ENCODE results near the gene FAT1.
A peak's percentile ranks its signal among the peaks of the same experiment; 100 is the strongest.

FAT1 gene

DNA sequence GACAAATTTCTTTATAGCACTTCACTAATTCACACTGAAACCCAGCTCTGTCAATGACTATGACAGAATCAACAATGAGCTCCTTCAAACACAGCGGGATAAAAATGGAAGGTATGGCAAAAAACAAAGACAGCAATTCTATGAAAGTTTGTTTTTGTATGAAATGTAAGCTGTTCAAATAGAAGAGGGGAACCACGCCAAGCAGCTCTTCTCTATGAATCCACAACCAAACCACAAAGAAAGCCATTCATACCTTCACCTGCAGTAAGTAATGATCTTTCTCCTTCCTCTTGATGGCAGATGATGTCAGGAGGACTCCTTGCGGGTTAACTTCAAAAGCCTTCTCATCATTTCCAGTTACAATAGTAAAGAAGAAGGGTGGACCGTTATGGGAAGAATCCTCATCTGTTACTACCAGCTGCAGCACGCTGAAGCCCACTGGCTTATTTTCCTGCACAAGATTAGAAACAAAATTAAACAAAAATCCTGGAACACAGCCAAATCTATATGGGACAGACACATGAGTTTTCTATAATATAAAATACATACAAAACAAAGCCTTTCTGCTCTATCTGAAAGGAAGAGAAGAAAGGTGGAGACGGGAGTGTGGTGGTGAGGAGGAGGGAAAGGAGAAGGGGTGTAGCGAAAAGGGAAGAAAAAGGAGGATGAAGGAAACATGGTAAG lies 119.4 kb downstream of the FAT1 start:
- DNase-seq = no peak

DNA sequence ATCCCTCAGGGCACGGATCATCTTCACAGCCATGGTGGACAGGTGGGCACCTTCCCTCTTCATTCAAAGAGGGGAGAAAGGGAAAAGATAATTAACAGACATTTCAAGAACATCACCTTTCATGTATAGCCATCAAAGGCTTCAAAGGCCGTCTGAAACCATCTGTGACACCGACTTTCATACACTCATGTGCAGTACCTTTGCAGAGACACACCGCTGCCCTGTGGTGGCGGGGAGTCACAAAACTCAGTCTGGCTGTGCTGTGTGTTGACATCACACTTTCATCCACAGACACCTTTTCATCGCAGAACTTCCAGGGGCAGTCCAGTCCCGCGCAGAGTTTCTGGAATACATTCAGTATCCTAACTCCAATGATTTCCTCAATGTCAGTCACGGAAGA lies 120.7 kb downstream of the FAT1 start:
- no peak for DNase-seq

DNA sequence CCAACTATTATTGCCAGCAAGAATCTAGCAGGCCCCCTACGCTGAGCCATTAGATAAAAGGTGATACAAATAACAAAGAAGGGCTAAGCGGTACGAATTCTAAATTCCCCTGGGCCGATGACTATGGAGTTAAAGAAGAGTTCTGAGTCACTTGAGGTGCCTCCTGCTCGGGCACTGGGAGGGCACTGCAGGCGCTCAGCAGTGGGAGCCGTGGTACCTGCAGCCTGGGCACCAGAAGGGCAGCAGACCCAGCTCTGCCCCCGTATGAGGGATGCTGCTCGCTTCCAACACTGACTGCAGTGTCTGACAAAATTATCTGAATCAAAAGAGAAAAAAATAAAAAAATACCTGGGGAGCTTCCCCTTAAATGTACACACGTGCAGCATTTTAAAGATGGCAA lies 124.2 kb downstream of the FAT1 start:
- no peak for DNase-seq

DNA sequence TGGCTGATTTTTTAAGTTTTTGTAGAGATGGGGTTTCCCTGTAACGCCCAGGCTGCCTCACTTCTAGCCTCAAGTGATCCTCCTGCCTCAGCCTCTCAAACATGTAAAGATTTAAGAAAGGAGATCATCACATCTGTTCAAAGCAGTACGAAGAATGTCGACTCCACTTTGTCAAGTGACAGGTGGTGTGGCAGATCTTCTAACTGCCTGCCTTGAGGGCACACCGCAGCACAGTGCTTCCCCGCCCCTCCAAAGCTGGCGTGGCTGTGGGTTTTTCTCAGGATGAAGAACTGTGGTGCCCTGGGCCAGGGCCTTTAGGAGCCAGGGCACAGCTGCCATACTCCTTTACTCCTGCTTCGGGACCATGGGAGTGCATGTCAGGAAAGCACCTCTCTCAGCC lies 125.0 kb downstream of the FAT1 start:
- DNase-seq = no peak

DNA sequence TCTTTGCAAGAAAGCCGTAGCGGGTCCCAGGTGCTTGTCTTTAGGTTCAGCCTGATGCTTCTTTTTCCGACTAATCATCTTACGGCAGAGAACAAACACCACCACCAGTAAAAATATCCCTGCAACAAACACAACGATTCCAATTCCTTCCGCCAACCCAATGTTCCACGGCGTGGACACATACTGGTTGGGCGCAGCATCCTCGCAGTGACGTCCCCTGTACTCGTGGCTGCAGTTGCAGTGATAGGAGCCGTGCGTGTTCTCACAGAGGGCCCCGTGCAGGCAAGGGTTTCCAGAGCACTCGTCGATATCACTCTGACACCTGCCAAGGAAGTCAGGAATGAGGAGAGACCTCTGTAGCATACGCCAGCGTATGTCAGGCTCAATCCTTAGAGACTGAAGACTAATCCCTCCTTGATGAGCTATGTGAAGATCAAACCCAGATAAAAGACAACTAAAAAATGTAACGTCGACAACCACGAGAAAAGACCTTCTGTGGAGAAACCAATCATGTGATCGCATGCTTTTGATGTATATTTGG lies 126.7 kb downstream of the FAT1 start:
- no peak for DNase-seq

DNA sequence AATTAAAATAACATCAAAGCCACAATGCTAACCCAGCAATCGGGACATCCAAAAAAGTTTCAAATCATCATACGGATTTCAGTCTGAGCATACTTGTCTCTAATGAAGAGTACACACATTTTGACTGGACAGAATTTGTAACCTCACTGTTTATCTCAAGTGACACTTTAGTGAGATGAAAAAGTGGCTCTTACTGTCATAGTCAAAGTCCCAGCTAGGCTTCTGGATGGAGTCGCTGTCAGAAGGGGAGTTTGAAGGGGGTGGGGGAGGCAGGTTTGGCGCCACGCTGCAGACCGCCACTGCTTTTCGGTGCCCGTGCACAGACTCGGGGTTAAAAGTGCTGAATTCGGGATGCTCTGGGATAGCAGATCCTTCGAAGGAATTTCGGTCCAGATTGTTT lies 127.3 kb downstream of the FAT1 start:
- no peak for DNase-seq

DNA sequence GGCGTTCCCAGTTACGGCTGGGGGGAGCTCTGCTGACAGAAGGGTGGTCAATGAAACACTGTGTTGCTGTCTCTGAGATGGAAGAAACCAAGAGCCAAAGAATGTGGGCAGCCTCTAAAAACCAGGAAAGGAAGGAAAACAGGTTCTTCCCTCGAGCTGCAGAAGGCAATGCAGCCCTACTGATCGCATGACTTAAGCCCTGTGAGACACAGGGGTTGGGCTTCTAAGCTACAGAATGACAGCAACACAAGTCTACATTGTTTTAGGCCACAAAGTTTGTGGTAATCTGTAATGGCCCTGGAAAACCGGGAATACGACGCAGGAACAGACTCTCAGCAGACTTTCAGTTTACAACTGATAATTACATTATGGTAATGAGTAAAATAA lies 130.1 kb downstream of the FAT1 start:
- DNase-seq = no peak

DNA sequence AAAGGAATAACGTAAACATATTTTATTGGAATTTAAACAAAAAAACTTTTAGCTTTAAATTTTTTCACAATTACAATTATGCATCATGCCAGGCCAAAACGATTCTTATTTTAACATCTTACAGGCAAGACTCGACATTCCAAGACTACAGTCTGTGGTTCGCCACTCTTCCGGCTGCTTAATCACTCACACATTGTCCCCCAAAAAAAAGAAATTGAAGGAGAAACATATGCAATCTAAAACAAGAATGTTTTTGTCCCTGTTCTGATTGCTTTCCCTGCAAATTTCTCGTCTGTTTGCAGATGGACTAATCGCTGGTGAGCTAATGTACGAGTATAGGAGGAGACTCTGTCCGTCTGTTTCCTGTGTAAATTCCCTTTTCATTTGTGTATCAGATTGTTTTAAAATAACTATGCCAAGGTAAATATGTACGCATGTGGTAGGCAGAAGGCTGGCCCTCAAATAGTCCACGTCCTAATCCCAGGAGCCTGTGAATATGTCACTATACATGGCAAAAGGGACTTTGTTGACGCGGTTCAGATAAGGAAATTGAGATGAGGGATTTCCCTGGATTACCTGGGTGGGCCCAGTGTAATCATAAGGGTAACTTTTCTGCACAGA lies 130.6 kb downstream of the FAT1 start:
- DNase-seq = no peak

DNA sequence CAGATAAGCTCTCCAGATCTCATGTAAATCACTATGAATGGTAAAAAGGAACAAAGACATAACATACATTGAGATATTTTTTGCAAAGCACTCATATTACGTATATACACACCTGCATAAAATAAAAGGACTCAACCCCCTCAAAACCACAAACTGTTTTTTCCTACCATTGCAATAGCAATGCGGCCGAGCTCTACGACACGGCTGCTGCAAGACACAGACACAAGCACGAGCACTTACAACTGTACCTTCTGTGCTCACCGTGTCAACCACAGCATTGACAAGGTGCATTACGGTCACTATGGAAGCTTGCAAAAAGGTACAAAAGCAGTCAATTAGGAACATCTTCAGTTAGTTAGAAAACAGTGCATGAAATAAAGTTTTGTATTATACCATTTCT lies 131.2 kb downstream of the FAT1 start:
- no peak for DNase-seq

DNA sequence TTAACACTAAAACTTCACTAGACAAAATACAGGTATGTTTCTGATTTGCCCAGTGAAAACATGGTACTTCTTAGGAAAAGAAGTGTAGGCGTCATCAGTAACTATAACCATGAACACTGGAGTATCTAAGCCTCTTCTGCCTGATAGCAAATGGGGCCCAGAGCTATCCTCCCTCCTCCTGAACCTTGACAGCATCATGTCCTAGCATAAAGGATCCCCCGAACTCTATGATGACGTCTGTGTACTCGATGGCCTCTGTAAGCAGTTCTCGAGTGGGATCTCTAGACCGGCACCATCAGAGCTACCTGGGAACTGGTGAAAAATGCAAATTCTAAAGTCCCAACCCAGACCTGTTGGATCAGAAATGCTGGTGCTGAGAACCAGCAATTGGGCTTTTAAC lies 132.0 kb downstream of the FAT1 start:
- no peak for DNase-seq

DNA sequence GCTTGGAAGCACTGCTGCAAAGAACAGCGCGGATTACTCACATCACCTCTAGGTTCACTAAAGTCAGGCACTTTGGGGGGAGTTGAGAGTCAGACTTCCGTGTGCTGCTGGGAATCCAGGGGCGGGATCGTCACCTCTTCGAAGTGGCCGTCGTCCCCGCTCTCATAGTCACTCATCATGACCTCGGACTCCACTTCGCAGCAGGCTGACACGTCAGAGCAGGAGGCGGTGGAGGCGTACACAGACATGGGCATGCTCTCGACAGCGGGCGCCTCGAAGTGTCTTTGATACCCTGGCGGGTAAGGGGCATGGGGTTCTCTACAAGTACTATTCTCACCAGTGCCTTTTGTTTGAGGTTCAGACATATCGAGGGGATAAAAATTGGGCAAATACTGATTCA lies 135.2 kb downstream of the FAT1 start:
- no peak for DNase-seq

DNA sequence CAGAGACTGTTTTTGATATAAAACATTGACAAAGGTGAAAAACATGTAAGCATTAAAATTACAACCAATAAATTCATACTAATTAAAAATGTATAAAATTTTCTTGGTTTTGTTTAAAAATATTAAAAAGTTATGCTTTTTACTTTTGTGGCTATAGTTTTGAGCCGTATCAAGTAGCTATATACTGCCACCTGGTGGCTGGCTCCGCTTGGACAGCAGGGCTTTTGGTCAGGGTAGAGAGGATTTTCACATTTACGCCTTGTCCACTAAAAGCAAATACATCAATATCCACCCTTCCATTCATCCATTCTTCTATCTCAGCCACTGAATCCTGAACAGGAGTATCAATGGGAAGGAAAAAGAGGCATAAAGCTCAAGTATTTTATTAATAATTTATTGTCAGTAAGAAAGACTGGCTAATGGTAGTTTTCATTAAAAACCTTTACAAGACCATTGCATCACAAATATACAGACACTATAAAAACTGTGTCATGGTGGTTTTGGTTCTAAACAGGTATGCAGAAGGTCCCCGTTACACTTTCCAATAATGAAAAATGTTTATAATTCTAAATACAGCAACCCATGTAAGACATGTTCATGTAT lies 136.1 kb downstream of the FAT1 start:
- peak; percentile 13 to 58 for DNase-seq

DNA sequence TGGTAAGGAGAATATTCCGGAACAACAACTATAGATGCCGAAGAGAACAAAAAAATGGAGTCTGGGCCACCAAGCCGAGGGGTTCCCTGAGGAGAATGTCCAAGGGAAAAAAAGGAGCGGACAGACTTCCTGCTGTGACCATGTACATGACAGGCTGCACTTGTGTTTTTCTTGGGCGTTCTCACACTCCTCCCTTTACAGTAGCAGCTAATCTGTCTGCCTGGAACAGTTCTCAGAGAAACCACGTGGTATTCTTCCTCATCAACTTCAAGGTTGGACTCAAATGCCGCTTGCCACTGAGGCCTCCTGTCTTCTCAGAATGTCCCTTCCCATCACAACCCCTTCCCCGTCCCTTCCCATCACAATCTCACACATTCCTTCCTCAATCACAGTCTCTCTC lies 137.5 kb downstream of the FAT1 start:
- DNase-seq = no peak

DNA sequence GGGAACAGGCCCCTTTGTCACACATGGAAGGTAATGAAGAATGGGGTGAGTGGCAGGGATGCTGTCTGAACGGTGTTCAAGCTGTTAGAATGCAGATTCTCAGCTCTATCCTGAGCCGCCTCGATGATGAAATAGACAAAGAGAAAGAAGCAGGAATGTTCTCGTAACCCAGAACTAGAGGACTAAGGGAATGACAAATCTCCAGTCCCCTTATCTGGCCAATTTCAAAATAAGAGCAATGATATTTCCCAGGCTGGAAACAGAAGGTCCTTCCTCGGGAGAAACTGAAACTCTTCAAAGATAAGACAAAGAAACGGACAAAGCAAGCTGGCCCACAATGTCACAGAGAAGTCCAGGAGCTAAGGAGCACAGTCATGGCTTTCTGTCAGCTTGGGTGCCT lies 138.7 kb downstream of the FAT1 start:
- no peak for DNase-seq

DNA sequence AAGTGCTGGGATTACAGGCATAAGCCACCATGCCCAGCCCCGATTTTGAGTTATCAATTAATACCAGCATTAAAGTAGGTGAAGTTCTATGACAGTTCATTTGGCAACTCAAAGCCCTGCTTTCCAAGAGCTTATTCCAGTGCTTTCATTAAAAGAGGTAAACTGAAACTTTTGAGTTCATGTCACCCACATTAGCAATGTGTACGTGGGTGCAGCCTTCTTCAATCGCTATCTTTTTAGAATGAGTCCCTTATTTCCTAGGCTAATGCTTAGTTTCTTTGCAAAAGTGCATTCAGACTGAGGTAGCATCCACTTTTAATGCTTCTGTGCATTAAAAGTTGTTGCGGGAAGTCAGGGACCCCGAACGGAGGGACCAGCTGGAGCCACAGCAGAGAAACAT lies 142.2 kb downstream of the FAT1 start:
- no peak for DNase-seq

DNA sequence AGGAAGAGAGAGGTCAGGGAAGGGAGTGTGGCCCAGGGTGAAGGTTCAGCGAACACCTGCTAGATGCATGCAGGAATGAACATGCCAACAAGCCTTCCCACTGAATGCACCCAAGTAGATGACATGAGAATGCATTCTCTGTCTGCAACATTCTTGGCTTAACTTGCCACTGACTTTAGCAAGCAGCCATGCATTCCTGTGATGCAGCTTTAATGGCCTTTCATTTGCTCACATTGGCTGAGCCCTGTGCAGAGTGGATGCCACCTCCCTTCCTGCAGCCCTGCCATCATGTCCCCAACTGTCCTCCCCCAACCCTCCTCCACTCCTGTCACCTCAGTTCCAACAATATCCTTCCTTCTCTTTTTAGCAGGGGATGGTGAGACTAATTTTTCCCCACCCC lies 143.0 kb downstream of the FAT1 start:
- no peak for DNase-seq

DNA sequence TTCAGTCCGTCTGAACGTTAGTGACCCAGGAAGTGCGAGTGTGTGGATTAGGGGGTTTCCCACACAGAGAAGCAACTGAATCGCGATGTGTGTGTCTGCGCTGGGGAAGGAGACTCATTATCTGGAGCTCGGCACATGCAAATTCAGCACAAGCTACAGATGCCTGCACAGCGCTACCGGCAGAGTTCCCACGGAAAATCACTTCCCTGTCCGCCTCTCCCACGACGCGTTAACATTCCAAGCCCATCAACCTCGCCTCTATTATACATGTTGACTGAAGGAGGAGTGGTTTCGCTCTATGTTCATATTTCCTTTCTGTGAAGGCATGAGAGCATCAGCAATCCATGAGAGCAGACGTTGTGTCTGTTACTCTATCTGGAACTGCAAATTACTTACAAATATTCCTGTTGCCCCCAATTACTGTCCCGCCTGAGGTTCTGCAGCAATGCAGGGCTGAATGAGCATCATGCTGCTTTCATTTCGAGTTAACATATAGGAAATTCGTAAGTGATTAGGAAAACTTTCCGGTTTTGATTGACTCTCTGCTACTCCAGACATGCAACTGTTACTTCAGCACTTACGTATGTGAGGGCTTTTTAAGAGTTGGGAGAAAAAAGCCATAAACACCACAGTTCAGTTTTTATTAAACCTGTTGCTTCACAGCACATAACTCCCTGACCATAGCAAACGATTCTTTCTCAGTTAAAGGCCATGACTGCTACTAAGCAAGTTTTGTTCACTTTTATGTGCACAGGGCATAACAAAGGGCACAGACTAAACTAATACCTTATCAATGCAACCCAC lies 153.3 kb downstream of the FAT1 start:
- no peak for DNase-seq

DNA sequence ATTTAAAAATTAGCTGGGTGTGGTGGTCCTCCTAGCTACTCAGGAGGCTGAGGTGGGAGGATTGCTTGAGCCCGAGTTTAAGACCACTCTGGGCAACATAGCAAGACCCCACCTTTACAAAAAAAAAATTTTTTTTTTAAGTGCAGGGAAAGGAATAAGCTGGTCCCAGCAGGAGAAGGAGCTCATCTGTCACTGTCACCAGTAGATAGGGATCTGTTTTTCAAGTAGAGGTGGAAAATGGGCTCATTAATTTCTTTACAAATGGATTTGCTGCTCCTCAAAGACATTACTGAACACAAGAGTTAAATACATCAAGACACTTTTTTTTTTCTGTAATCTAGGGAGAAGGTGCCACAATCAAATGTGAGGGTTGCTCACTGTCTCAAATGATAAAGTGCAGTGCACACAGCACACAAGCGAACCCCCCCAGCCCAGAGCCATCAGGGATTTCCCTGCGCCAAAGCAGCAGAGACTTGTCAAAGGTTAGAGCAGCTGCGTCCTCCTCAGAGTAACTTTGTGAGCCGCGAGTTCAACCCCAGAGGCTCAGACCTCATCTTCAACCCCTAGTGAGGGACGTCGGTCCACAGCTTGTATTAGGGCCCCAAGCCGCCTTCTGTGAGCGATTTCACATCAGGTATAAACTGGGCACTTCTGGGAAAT lies 154.0 kb downstream of the FAT1 start:
- DNase-seq = no peak

DNA sequence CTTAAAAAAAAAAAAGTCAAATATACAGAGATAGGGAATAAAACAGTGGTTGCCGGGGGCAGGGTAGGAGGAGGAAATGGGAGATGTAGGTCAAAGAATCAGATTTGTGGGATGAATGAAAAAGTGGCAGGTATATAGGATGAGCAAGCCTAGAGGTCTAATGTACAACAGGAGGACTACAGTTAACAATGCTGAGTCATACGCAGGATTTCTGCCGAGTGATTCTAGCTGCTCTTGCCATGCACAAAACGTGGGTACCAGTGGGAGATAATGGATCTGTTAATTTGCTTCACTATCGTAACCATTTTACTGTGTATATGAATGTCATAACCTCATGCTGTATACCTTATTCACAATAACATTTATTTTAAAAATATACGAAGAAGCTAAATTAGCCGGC lies 157.6 kb downstream of the FAT1 start:
- no peak for DNase-seq

DNA sequence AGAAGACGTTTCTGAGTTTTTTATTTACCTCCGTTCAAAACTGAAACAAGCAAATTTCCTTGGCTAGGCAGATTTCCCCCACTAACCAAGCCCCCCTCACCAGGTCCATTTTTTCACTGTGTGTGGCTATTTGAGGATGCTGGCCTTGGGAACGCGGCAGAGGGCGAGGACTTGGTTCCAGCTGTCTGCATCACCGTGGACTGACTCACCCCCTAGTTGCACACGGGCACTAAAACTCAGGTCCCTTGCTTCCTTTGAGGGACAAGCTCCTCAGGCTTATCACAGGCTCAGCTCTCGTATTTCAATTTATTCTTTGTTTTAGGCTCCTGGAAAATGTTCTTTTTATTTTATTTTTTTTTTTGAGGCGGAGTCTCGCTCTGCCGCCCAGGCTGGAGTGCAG lies 159.9 kb downstream of the FAT1 start:
- no peak for DNase-seq

DNA sequence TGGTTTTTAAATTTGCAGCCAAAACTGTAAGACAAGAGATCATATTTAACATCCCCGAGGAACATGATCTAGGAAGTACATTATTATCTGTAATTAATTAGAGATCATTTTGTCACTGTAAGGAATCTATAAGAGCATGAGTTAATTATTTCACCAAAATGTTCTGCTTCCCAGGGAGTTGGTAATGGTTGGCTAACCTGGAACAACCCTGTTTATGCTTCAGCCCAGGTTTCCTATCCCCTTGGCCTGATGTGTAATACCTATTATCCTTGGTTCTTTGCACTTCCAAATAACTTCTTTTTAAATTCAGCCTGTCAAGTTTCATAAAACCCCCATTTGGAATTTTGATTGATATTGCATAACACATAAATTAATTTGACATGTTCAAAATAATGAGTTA lies 161.9 kb downstream of the FAT1 start:
- no peak for DNase-seq

DNA sequence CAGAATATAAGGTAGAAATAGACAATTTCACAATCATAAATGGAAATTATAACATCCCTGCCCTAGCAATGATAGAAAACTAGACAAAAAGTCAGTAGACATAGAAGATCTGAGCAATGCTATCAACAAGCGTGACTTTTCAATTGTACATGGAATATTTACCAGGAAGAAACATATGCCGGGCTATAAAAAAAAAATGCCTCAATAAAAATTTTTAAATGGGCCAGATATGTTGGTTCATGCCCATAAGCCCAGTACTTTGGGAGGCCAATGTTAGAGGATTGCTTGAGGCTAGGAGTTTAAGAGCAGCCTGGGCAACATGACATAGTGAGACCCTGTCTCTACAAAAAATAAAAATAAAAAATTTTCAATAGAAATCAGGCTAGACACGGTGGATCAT lies 163.0 kb downstream of the FAT1 start:
- no peak for DNase-seq

DNA sequence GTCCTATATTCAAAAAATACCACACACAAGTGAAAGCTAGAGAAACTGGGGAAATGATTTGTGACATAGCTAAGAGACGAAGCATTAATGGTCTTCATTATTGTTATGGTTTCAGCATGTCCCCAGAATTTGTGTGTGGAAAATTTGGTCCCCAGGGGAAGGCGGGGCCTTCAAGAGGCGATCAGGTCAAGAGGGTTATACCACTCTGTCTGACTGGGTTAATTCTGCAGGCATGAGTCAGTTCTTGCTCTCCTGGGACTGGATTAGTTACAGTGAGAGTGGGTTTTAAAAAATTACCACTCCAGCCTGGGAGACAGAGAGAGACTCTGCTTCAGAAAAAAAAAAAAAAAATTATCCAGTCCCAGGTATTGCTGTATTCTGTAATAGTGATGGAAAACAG lies 166.2 kb downstream of the FAT1 start:
- no peak for DNase-seq
